RKO (cell line): ENCODE results near the gene PCDHGB3.
"Not testable (repeated sequence)": the region's sequence is repeated elsewhere in the genome, so short reads cannot be mapped to it uniquely, and the experiment has no call there.

Source experiments
- DNase-seq: peaks from one replicate; pipeline ENCODE4 v3.0.0-alpha.2; 2016; ENCODE audit warnings: low spot score

Gene PCDHGB3

DNA sequence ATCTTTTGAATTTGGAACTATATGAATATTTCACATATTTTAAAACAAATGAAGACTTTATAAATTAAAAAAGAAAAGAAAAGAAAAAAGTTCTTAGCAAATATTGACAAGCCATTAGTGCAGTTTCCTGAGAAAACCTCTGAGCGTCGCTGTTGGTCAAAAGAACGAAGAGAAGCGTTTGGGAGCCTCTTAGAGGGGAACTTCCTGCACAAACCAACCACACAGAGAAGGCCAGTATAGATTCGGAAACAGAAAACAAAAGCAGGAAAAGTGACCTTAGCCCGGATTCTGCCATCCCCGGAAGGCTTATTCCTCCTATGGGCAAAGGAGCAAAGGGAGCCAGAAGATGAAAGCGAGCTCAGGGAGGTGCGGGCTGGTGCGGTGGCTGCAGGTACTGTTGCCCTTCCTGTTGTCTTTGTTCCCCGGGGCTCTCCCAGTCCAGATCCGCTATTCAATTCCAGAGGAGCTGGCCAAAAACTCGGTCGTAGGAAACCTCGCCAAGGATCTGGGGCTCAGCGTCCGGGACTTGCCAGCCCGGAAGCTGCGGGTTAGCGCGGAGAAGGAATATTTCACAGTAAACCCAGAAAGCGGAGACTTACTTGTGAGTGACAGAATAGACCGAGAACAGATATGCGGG, 10.1 kb upstream of the PCDHGB3 start, which contains the start of gene PCDHGB2:
TSS of gene PCDHGB2 (plus strand) at position 205 of the 637 bp plus-strand sequence. CDS start at position 347, 142 bp downstream.
- DNase-seq: peak; percentile 80

GRCh38 chr5:141360685-141361084, 9.4 kb upstream of the PCDHGB3 start:
- DNase-seq: no peak

GRCh38 chr5:141362719-141363118, 7.3 kb upstream of the PCDHGB3 start:
- DNase-seq: no peak

GRCh38 chr5:141363952-141364660, 5.9 kb upstream of the PCDHGB3 start, which contains the start of gene PCDHGA5:
Gene PCDHGA5 (plus strand): TSS chr5:141364162. CDS start chr5:141364331, 169 bp downstream.
- no peak for DNase-seq

GRCh38 chr5:141366016-141366896, 3.8 kb upstream of the PCDHGB3 start:
- no peak for DNase-seq

DNA sequence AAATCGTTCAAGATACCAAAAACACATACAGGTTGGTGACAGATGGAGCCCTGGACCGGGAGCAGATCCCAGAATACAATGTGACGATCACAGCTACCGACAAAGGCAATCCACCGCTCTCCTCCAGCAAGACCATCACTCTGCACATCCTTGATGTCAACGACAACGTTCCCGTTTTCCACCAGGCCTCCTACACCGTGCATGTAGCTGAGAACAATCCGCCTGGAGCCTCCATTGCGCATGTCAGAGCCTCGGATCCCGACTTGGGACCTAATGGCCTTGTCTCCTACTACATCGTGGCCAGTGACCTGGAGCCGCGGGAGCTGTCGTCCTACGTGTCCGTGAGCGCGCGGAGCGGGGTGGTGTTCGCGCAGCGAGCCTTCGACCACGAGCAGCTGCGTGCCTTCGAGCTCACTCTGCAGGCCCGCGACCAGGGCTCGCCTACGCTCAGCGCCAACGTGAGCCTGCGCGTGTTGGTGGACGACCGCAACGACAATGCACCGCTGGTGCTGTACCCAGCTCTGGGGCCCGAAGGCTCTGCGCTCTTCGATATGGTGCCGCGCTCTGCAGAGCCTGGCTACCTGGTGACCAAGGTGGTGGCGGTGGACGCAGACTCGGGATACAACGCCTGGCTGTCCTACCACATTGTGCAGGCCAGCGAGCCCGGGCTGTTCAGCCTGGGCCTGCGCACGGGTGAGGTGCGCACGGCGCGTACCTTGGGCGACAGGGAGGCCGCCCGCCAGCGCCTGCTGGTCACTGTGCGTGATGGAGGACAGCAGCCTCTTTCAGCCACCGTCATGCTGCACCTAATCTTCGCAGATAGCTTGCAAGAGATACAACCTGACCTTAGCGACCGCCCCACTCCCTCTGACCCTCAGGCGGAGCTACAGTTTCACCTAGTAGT, 1.8 kb downstream of the PCDHGB3 start:
- DNase-seq: no peak

DNA sequence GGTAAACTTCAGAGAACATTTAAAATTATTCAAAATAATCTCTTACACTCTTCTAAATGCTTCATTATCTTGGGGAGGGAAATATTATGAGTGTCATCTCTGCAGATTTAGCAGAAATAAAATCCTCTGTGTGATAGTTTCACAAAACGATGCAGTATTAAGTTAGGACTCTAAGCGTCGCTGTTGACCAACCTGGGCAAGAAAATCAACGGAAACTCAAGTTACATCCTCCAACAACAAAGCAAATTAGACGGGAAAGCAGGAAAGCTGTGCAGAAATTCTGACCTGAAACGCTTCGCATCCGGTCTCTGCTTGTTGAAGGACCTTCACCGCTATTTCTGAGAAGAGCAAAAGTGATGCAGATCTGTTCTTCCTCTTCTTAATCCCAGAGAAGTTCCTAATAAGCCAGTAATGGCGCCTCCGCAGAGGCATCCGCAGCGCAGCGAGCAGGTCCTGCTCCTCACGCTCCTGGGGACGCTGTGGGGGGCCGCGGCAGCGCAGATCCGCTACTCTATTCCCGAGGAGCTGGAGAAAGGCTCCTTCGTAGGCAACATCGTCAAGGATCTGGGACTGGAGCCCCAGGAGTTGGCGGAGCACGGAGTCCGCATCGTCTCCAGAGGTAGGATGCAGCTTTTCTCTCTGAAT, 3.8 kb downstream of the PCDHGB3 start, which contains the start of gene PCDHGA6:
TSS of gene PCDHGA6 (plus strand) at position 219 of the 645 bp plus-strand sequence. CDS start at position 412, 193 bp downstream.
- DNase-seq: no peak

- no peak for DNase-seq
Measured at GRCh38 chr5:141374627-141375026, 4.6 kb downstream of the PCDHGB3 start.

DNA sequence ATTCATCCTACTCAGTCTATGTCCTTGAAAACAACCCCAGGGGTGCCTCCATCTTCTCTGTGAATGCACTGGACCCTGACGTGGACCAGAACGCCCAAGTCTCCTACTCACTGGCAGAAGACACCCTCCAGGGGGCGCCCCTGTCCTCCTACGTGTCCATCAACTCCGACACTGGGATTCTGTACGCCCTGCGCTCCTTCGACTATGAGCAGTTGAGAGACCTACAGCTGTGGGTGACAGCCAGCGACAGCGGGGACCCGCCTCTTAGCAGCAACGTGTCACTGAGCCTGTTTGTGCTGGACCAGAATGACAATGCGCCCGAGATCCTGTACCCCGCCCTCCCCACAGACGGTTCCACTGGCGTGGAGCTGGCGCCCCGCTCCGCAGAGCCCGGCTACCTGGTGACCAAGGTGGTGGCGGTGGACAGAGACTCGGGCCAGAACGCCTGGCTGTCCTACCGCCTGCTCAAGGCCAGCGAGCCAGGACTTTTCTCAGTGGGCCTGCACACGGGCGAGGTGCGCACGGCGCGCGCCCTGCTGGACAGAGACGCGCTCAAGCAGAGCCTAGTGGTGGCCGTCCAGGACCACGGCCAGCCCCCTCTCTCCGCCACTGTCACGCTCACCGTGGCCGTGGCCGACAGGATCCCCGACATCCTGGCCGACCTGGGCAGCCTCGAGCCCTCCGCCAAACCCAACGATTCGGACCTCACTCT, 5.6 kb downstream of the PCDHGB3 start:
- DNase-seq: not testable (repeated sequence)

GRCh38 chr5:141382469-141383294, 12.6 kb downstream of the PCDHGB3 start, which contains the start of gene PCDHGA7:
Gene PCDHGA7 (plus strand): TSS chr5:141382742. CDS start chr5:141382900, 158 bp downstream.
- no peak for DNase-seq

DNA sequence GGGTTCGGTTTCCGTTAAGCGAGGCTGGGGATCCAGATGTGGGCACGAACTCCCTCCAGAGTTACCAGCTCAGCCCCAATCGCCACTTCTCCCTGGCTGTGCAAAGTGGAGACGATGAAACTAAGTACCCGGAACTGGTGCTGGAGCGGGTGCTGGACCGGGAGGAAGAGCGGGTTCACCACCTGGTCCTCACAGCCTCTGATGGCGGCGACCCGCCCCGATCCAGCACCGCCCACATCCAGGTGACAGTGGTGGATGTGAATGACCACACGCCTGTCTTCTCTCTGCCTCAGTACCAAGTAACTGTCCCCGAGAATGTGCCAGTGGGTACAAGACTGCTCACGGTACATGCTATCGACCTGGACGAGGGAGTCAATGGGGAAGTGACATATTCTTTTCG, 13.3 kb downstream of the PCDHGB3 start:
- no peak for DNase-seq

GRCh38 chr5:141384471-141385267, 14.6 kb downstream of the PCDHGB3 start:
- no peak for DNase-seq

- not testable (repeated sequence) for DNase-seq
Measured at GRCh38 chr5:141387557-141388311, 17.7 kb downstream of the PCDHGB3 start, which contains the start of gene PCDHGB4. Gene PCDHGB4 (plus strand): TSS chr5:141387698. CDS start chr5:141387885, 187 bp downstream.

- no peak for DNase-seq
Measured at GRCh38 chr5:141388661-141389060, 18.6 kb downstream of the PCDHGB3 start.

GRCh38 chr5:141389153-141390042, 19.4 kb downstream of the PCDHGB3 start:
- DNase-seq: no peak
